GM23338 (cell line): ENCODE measurements around the gene WNT2.

Experiments
- CREB1 ChIP-seq: fragments of 250-450 bp; sonication (Bioruptor Pico); IDR thresholded peaks from 2 replicates; pipeline ENCODE4 v1.5.0; 2020; ENCODE audit warnings: low read depth, mild to moderate bottlenecking, moderate library complexity
- EZH2 ChIP-seq: fragments of 200-600 bp; sonication (generic); IDR thresholded peaks from one replicate; pipeline ENCODE4 v1.8.0; 2017; ENCODE audit warnings: antibody characterized with exemption, mild to moderate bottlenecking, low read depth; ENCODE audit not compliant: unreplicated experiment
- EZH2phosphoT487 ChIP-seq: fragments of 200-600 bp; sonication (generic); IDR thresholded peaks from one replicate; pipeline ENCODE4 v1.8.1; 2018; ENCODE audit warnings: antibody characterized with exemption; ENCODE audit not compliant: unreplicated experiment
- NANOG ChIP-seq: IDR thresholded peaks from 2 replicates; pipeline ENCODE4 v1.6.1; 2016; ENCODE audit warnings: antibody characterized with exemption, borderline replicate concordance
- POLR2AphosphoS5 ChIP-seq: IDR thresholded peaks from 2 replicates; pipeline ENCODE4 v1.6.1; 2016; ENCODE audit warnings: antibody characterized with exemption, low read depth
- STAT1 ChIP-seq: IDR thresholded peaks from one replicate; pipeline ENCODE4 v1.6.1; 2016; ENCODE audit warnings: antibody characterized with exemption; ENCODE audit not compliant: unreplicated experiment
- ZNF331 ChIP-seq: fragments of 250-450 bp; sonication (Bioruptor Pico); IDR thresholded peaks from 2 replicates; pipeline ENCODE4 v1.5.0; 2020; ENCODE audit warnings: low read depth, mild to moderate bottlenecking, moderate library complexity
- TF ChIP-seq, protein P1 (sequence below), 2 experiments: fragments of 200-600 bp in 1 of 2; sonication (generic) in 1 of 2; conservative IDR thresholded peaks; 2 replicates each; pipeline versions ENCODE4 v1.5.1 to v1.6.1; 2016 to 2017; ENCODE audit warnings: antibody characterized with exemption in 2 of 2, low read depth in 2 of 2, mild to moderate bottlenecking in 2 of 2, moderate library complexity in 1 of 2
- TF ChIP-seq, protein P2 (sequence below): IDR thresholded peaks from one replicate; pipeline ENCODE4 v1.6.1; 2018; ENCODE audit warnings: antibody characterized with exemption; ENCODE audit not compliant: unreplicated experiment
- TF ChIP-seq, protein P3 (sequence below): IDR thresholded peaks from 2 replicates; pipeline ENCODE4 v1.6.1; 2016; ENCODE audit warnings: antibody characterized with exemption

DNA sequence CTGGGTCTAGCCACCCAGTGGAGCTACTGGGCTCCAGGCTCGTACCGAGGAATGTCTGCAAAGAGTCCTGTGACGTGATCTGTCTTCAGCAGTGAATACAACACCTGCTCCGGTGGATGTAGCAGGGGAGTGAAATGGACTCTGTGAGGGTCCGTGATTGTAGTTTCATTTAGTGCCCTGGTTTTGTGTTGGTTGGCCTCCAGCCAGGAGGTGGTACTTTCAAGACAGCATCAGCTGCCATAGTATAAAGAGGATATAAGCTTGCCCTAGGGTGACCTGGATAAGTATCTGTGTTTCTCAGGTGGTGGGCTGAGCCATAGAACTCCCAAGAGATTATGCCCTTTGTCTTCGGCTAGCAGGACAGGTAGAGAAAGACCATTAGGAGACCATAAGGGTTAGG lies 24.6 kb upstream of the WNT2 start:
- TF ChIP-seq, protein P1, sequence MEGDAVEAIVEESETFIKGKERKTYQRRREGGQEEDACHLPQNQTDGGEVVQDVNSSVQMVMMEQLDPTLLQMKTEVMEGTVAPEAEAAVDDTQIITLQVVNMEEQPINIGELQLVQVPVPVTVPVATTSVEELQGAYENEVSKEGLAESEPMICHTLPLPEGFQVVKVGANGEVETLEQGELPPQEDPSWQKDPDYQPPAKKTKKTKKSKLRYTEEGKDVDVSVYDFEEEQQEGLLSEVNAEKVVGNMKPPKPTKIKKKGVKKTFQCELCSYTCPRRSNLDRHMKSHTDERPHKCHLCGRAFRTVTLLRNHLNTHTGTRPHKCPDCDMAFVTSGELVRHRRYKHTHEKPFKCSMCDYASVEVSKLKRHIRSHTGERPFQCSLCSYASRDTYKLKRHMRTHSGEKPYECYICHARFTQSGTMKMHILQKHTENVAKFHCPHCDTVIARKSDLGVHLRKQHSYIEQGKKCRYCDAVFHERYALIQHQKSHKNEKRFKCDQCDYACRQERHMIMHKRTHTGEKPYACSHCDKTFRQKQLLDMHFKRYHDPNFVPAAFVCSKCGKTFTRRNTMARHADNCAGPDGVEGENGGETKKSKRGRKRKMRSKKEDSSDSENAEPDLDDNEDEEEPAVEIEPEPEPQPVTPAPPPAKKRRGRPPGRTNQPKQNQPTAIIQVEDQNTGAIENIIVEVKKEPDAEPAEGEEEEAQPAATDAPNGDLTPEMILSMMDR (conservative IDR thresholded peaks at IDR 0.05; ENCODE audit: low read depth in 2 of 2): no peak
- no peak for TF ChIP-seq EZH2
- TF ChIP-seq, protein P2, sequence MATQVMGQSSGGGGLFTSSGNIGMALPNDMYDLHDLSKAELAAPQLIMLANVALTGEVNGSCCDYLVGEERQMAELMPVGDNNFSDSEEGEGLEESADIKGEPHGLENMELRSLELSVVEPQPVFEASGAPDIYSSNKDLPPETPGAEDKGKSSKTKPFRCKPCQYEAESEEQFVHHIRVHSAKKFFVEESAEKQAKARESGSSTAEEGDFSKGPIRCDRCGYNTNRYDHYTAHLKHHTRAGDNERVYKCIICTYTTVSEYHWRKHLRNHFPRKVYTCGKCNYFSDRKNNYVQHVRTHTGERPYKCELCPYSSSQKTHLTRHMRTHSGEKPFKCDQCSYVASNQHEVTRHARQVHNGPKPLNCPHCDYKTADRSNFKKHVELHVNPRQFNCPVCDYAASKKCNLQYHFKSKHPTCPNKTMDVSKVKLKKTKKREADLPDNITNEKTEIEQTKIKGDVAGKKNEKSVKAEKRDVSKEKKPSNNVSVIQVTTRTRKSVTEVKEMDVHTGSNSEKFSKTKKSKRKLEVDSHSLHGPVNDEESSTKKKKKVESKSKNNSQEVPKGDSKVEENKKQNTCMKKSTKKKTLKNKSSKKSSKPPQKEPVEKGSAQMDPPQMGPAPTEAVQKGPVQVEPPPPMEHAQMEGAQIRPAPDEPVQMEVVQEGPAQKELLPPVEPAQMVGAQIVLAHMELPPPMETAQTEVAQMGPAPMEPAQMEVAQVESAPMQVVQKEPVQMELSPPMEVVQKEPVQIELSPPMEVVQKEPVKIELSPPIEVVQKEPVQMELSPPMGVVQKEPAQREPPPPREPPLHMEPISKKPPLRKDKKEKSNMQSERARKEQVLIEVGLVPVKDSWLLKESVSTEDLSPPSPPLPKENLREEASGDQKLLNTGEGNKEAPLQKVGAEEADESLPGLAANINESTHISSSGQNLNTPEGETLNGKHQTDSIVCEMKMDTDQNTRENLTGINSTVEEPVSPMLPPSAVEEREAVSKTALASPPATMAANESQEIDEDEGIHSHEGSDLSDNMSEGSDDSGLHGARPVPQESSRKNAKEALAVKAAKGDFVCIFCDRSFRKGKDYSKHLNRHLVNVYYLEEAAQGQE: no peak
- no peak for TF ChIP-seq POLR2AphosphoS5
- TF ChIP-seq EZH2phosphoT487: no peak
- TF ChIP-seq NANOG: no peak
- TF ChIP-seq, protein P3, sequence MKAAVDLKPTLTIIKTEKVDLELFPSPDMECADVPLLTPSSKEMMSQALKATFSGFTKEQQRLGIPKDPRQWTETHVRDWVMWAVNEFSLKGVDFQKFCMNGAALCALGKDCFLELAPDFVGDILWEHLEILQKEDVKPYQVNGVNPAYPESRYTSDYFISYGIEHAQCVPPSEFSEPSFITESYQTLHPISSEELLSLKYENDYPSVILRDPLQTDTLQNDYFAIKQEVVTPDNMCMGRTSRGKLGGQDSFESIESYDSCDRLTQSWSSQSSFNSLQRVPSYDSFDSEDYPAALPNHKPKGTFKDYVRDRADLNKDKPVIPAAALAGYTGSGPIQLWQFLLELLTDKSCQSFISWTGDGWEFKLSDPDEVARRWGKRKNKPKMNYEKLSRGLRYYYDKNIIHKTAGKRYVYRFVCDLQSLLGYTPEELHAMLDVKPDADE: no peak
- no peak for TF ChIP-seq ZNF331 (CRISPR knock-in tag)
- no peak for TF ChIP-seq STAT1
- TF ChIP-seq CREB1: no peak
